HG03060 (cell line): ENCODE results near the gene TACC2.

ENCODE experiments used
- ATAC-seq: cut with Tn5 transposase; IDR thresholded peaks from one replicate; pipeline ENCODE4 v1.9.1; 2021; ENCODE audit warnings: low read depth, moderate number of reproducible peaks; ENCODE audit not compliant: unreplicated experiment

TACC2 gene

DNA sequence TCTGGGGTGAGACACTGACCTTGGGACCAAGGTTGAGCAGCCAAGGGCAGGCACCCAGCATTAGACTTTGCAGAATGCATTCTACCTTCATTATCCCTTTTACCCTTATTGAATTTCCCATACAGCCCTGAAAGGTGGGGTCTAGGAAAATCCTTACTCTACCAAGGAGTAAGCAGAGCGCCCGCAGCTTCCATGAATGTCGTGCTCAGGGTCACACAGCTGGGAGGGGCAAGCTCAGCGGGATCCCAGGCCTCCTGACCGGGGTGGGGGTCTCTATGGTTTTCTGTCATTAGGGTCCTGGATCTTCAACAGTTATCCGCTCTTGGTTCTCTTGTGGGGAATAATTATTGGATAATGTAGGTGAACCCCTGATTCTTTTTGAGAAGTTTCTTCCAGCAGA is 251.4 kb downstream of the TACC2 start:
- ATAC-seq: no peak

DNA sequence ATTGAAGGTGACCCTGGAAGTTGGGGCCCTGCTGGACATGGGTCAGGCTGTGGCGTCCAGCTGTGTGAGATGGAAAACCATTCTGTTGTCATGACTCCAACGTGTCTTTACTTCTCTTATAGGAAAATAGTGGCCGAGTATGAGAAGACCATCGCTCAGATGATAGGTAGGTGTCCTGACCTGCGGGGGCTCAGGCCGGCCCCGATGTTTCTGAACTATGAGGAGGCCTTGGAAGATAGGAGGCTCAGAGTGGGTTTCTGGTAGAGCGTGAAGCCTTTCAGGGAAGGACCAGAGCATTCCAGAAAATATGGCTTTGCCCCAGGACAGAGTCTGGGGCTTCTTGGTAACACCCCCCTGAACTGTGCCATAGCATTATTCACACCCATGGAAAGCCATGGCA is 252.9 kb downstream of the TACC2 start:
- ATAC-seq: no peak

DNA sequence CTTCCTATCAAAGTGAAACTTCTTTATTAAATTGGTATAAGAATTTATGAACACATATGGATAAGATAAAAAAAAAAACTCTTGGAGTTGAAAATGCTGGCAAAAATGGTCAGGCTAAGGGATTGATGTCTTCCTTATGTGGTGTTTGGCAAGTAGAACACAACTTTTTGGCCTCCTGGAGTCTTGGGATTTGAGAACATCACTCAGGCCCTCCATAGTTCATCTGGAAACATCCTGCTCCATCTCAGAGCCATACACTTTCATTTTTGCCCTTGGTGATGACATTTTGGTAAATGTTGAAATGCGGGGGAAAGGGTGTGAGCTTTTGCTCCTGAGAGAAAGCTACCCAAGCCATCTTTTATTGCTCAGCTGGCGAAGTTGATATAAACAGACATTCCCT is 254.6 kb downstream of the TACC2 start:
- ATAC-seq: no peak

DNA sequence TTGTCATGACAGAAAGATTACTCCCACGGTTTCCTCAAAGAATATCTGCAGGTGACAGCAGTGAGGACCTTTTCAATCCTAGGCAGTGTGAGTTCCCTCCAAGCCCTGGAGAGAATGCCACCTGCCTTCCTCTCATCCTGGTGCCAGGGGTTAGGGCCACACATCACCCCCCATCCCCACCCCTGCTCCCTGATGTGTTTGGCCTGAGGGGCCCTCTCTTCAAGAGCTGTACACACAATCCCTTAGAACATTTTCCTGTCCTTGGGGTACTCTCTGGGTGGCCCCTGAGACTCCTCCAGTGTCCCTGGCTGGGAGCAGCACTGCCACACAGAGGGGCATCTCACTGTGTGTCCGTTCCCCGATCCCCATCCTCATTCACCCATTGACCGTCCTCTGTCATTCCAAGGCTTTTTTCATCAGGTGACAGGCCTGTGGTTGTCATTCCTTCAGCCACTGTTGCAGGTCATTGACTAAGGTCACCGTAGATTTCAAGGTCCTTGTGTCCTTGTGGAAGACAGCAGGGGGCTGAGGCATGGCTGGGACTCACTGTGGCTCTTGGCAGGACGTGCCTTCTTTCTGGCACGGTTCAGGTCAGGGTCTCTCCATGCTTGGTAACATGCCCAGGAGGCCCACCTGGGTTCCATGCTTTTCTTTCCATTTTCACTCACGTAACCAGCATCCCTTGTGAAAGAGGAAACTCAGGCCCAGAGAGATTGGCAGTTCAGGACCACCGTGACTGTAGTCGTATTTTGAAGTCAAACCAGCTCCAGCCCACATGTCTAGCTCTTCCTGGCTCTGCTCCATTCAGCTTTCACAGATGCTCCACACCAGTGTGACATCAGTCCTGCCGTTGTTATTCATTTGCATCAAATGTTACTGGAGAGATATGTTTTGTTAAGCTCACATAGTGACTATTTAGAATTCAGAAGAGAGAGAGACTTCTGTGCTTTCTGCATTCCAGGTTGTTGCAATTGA is 255.3 kb downstream of the TACC2 start:
- no peak for ATAC-seq

DNA sequence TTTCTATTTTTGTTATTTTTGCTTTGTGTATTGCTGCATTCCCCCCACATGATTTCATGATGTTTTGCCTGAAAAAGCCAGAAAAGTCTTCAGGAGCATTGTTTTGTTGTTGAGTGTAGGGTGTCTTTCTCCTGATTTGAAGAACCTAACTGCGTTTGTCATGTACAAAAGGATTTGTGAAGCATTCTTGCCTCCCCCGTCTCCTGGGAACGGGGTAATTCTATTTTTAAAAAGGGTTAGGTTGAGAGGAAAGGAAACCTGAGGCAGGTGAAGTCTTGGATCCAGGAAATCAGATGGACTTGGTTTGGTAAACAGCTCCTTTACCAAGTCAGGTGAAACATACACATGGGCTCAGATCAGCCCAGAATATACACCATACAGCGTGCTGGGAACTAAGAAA is 256.2 kb downstream of the TACC2 start:
- ATAC-seq: no peak

DNA sequence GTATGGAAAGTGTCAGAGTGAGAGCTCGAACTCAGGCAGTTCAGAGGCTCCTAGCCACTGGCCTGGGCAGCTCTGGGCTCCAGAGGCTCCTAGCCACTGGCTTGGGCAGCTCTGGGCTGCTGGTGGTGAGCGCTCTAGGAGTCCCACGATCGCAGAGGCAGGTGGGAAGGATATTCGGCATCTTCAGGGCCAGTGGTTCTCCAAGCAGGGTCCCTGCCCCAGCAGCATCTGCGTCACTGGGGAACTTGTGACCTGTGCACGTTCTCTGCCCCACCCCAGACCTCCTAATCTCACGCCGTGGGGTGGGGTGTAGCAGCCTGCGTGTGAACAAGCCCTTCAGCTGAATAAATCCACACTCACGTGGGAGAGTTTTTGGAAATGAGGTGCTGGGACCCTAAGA is 256.9 kb downstream of the TACC2 start:
- no peak for ATAC-seq

DNA sequence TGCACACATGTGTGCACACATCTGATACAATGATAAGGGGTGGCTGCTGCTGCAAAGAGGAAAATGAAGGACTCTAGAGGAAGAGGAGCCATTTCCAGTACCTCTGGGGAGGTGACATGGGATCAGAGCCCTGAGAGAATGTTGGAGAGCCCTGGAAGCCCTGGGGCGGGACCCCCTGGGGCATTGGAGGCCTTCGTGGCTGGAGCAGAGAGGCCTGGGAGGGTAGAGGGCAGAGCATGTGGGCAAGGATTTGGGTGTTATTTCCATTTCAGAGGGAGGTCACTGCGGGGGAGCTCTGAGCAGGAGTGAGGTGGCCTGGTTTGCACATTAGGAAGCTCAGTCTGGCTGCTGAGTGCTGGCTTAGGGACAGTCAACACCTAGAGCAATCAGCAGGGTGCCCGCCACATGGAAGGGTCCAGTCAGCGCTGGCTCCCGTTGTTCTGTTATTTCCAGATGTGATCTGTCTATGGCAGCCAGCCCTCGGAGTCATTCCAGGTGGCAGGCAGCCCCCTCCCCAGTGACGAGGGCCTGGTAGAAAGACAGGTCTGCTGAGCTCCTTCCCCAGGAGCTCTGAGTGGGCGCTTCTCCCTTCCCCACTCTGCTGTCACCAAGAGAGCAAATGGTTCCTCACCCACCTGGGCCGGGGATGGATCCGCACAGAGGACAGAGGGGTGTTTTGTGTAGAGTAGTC is 258.0 kb downstream of the TACC2 start:
- no peak for ATAC-seq

DNA sequence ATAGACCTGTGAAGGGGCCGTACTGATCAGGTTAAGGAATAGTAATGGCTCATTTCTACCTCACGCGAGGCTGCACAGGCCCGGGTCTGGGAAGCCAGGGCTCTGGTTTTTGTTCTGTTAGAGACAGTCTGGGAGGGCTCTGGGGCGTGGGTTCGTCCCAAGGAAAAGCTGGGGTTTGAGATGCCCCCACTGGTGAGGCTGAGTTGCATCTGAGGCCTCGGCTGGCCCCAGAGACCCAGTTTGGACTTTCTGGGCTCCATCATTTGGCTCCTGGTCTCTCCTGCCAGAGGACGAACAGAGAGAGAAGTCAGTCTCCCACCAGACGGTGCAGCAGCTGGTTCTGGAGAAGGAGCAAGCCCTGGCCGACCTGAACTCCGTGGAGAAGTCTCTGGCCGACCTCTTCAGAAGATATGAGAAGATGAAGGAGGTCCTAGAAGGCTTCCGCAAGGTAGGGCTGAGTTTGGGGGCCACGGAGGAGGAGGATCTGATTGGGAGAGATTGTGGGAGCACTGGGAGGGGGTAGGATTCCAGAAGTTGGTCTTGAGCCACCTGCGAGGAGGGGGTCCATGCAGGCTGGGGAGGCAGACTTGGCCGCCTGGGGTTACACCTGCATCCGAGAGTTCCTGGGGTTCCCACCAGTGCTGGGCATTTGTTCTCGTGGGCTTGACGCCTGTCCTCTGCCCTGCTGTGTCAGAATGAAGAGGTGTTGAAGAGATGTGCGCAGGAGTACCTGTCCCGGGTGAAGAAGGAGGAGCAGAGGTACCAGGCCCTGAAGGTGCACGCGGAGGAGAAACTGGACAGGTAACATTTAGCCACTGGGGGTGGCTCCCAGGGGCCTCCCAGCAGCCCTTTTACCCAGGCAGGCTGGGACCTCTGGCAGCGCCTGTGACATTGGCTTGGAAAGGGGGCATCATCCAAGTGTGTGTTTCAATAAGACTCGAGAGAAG is 259.7 kb downstream of the TACC2 start:
- no peak for ATAC-seq

DNA sequence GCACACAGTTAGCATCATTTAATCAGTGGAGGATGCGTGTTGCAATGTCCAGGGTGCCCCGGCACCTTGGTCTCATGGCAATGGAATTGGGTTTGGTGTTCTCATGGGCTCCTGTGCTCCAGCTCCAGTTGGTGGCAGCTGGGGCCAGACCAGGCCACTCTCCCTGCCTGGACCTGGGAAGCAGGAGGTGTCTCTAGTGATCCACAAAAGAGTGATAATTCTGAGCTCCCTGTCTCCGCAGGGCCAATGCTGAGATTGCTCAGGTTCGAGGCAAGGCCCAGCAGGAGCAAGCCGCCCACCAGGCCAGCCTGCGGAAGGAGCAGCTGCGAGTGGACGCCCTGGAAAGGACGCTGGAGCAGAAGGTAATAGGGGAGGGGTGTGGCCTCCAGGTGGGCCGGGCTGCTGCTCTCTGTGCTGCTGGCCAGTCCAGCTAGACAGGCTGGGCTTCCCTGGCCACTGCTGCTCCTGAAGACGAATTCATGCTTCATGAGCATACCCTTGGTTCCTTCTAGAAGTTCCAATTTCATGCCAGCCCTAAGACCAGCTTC is 260.4 kb downstream of the TACC2 start:
- ATAC-seq: no peak

DNA sequence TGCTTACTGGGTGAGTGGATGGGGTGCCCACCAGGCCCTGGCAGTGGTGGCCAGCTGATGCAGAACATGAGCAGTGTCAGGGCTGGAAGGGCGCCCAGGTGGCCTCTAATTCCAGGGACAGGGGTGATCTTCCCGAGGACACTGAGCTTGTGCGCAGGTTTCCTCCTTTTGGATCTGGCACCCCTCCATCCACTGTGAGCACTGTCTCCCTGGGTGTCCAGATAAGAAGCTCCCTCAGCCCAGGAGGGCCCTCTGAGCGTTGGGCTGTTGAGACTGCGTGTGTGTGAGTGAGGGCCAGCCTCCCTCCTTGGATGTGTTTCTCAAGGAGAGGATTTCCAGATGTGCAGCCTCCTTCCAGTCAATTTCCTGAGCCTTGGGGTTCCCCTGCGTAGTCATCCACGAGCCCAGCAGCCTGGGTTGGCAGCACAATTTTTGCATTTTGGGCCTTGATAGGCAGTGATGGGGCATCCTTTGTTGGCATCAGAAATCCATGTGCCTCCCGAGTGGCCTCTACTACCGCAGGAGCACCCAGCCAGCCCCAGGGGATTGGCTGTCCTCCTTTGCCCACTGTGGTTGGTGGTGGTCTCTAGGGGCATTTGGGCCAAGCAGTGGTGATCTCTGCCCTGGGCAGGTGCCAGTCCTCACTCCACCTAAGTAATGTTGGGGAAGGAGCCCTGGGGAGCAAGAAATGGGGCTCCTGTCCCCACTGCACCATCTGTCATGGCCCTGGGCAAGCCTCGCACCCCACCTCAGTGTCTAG is 261.2 kb downstream of the TACC2 start:
- no peak for ATAC-seq

DNA sequence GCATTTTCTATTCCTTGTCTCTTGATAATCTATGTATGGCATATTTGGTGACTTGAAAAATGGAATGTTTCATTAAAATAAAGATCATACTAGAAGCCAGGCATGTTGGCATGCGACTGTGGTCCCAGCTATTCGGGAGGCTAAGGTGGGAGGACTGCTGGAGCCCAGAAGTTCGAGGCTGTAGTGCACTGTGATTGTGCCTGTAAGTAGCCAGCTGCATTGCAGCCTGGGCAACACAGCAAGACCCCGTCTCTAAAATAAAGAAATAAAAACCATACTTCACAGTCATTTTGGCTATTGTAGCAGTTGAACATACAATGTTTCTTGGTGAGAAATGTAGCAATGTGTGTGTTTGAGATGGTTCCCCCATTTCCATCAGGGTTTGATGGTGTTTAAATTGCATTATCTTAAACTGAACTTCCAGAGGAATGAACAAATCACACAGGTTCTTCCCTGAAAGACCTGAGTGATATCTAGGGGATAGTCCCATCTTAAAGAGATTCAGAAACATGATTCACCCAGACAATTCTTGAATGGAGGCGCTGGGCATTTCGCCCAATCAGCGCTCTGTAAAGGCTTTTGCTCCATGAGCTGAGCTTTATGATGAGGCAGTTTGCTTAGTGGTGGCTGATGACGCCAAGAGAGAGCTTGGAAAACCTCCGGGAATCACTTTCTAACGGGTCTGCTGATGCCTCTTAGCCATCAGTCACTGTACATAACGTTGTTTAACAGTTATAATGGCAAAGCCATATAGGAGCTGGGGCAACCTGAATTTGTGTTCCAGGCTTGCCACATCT is 262.7 kb downstream of the TACC2 start:
- no peak for ATAC-seq

DNA sequence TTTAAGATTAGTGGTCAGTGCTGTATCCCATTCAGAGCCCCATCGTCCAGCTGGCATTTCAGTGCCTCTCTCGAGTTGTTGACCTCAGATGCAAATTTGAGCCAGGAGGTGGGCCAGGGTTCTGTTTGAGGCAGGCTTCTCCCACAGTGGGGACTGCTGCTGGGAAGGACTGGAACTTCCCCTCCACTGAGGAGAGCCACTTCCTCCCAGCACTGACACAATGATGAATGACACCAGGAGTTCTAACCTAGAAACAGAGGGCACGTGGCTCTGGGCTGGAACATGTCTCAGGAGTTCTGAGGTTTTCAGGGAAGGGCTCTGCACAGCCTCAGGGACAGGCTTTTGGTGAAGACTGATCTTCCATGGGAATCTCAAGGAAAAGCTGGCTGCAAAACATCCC is 263.8 kb downstream of the TACC2 start:
- no peak for ATAC-seq

DNA sequence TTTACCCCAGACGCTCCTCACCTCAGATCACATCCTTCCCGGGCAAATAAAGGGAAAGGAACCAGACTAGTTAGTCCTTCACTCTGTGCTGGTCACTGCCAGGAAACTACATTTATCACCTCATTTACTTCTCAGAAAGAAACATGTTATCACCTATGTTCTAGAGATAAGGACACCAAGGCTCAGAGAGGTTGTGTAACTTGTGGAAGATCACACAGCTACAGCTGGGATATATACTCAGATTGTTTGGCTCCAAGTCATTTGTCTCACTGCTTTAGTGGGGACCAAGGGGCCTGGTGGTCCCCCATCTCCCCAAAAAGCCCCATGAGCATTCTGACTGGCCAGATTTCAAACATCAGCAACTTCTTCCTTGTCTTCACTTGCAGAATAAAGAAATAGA is 264.6 kb downstream of the TACC2 start:
- ATAC-seq: no peak

DNA sequence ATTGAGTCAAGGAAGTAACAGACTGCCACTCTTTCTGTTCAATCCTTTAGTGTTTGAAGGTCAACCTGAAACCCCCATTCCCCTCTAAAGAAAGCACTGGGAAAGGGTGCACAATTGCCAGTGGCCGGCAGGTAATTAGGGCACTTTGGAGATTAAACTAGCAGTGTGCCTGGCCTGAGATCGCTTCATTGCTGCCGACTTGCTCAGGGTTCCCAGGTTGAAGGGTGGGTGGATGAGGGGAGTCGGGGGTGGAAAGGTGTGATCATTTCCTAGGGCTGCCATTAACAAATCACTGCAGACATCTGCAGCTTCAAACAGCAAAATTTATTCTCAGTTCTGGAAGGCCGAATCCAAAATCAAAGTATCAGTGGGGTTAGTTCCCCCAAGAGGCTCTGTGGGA is 265.9 kb downstream of the TACC2 start:
- ATAC-seq: no peak

DNA sequence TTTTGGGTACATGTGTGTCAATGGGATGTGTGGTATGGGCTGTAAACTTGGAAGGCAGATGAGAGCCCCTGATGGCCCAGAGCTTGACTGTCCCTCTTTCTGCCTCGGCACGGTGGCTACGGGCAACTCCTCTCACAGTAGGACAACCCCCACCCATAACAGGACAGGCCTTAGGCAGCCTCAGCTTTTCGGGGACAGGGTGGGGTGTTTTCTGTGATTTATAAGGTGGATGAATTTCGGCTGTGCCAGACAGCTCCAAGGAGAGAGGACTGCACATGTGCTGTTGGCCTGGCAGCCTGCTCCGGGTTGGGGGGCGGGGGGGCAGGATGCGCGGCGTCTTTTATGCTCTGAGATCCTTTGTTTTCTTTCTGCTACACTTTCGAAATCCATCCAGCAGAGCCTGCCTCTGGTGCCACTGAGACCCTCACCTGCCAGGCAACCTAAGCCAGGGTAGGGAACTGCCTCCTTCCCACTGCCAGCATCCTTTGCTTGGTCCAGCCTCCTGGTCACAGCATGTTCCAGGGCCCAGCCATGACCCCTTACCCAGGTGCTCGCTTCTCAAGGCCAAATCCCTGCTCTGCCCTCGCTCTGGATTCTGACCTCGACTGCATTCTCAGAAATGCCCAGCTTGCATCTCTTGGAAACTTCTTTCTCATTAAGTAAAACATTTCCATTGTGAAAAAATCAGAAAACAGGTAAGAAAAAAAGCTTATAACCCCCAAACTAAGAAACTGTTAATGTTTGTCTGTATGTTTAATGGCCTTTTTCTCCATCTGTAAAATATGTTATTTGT is 266.7 kb downstream of the TACC2 start:
- no peak for ATAC-seq

DNA sequence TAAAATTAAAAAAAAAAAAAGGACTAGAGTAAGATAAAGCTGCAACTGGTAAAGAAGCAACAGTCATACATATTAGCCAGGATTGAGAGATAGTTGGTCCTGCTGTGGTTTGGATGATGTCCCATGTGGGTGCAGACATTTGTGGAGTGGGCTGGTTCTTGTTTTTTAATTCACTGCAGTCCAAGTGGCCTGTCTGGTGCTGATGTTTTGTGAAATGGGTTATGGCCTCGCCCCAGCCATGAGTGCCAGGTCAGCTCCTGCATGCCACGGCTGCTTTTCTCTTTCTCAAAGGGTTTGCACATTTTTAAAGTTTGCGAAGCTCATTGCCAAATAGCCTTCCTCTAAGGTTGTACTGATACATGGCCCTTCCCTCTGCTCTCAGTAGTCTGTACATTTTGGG is 268.1 kb downstream of the TACC2 start:
- ATAC-seq: no peak

DNA sequence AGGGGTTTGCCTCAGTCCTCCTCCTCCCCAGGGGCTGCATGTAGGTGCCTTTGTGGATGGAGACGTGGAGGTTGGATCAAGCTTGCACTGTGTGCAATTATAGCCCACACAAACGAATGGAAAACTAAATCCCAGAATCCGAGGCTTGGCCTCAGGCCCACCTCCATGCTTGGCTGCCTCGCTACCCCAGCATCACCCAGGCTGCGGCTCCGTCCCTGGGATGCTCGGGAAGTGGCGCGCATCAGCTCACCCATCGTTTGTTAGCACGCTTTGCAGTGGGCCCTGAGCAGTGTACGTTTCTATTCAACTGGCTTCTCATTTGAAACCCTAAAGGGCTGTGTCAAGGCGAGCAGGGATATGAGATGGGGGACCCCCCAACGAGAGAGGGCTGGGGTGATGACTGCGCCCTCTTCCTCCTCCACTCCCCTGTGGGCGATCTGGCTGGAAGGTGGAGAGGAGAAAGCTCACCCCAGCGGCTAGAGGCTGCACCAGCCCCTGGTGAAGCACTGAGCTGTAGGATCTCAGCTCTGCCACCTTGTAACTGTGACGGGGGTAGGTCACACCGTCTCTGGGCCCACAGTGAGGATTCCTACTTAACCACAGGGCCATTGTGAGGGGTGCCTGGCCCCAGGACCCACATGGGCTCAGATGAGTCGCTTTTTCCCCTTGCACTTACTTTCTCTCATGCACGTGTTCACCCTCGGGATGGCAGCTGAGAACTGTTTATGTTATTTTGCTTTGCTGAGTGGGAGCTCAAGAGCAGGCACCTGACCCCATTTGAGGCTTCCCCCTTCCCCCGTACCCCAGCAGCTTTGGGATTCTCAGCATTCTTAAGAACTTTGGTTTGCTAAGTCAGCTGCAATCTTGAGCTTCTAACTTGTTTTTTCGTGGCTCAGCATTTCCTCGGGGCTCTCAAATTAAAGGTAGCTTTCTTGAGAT is 269.4 kb downstream of the TACC2 start:
- ATAC-seq: no peak
